SU-DHL-6 (cell line): ENCODE results near the gene EXT2.

Experiments
- CTCF ChIP-seq: fragments of 200-600 bp; sonication (generic); IDR thresholded peaks from one replicate; pipeline ENCODE4 v1.5.1; 2017; ENCODE audit warnings: antibody characterized with exemption, mild to moderate bottlenecking, low read length, moderate library complexity; ENCODE audit not compliant: insufficient read depth, poor library complexity, severe bottlenecking
- EZH2phosphoT487 ChIP-seq: fragments of 200-600 bp; sonication (generic), shearing (Covaris generic); conservative IDR thresholded peaks from 2 replicates; pipeline ENCODE4 v1.6.1; 2018; ENCODE audit warnings: mild to moderate bottlenecking, antibody characterized with exemption, low read length, moderate library complexity, mixed read lengths

- TF ChIP-seq CTCF: no peak
- TF ChIP-seq EZH2phosphoT487: no peak
Observed at GRCh38 chr11:44112091-44112821, 16.8 kb downstream of the EXT2 start.
